Endodermal cell (in vitro differentiated cells): ENCODE measurements around the gene ID3. TPM values are rescaled to one million over a fixed set of nuclear protein-coding genes. Genes with fewer than 3 reads are reported as not detected.
"Not testable (repeated sequence)": the region's sequence is repeated elsewhere in the genome, so short reads cannot be mapped to it uniquely, and the experiment has no call there.

Experiments
- DNase-seq: peaks from one replicate; pipeline ENCODE4 v3.0.0-alpha.2; 2017
- H3K27ac ChIP-seq: 2 replicates; pipeline ENCODE4 v1.5.1; 2013; ENCODE audit warnings: mild to moderate bottlenecking, low read depth, low read length, moderate library complexity
- H3K27me3 ChIP-seq: 2 replicates; pipeline ENCODE4 v1.6.1; 2013; ENCODE audit warnings: mild to moderate bottlenecking, low read length, moderate library complexity; ENCODE audit not compliant: insufficient read depth, control insufficient read depth, poor library complexity, severe bottlenecking
- H3K36me3 ChIP-seq: 2 replicates; pipeline ENCODE4 v1.7.0; 2013; ENCODE audit warnings: mild to moderate bottlenecking, low read length, moderate library complexity; ENCODE audit not compliant: control insufficient read depth, insufficient read depth
- H3K4me1 ChIP-seq: one replicate; pipeline ENCODE4 v1.7.0; 2013; ENCODE audit warnings: low read length; ENCODE audit not compliant: control insufficient read depth, insufficient read depth
- H3K4me3 ChIP-seq: 2 replicates; pipeline ENCODE4 v1.5.1; 2013; ENCODE audit warnings: mild to moderate bottlenecking, low read length, moderate library complexity
- H3K9ac ChIP-seq: 2 replicates; pipeline ENCODE4 v1.6.1; 2013; ENCODE audit warnings: mild to moderate bottlenecking, low read length, moderate library complexity; ENCODE audit not compliant: poor library complexity, severe bottlenecking; ENCODE audit errors: extremely low read depth
- H3K9me3 ChIP-seq: 2 replicates; pipeline ENCODE4 v1.6.1; 2013; ENCODE audit warnings: mild to moderate bottlenecking, low read length, moderate library complexity; ENCODE audit not compliant: control insufficient read depth
- H3K27ac Mint-ChIP-seq: 2 replicates; pipeline ENCODE4 v1.8.0; 2020; ENCODE audit warnings: mixed read lengths
- H3K27me3 Mint-ChIP-seq: 2 replicates; pipeline ENCODE4 v1.8.0; 2021; ENCODE audit warnings: mild to moderate bottlenecking, mixed read lengths; ENCODE audit not compliant: insufficient read depth
- H3K36me3 Mint-ChIP-seq: 2 replicates; pipeline ENCODE4 v1.8.0; 2020; ENCODE audit warnings: low read depth, mixed read lengths
- H3K4me1 Mint-ChIP-seq: 2 replicates; pipeline ENCODE4 v1.8.0; 2020; ENCODE audit warnings: mixed read lengths
- H3K4me3 Mint-ChIP-seq: 2 replicates; pipeline ENCODE4 v1.8.0; 2020; ENCODE audit warnings: mild to moderate bottlenecking, moderate library complexity, mixed read lengths
- H3K9me3 Mint-ChIP-seq: 2 replicates; pipeline ENCODE4 v1.8.0; 2020; ENCODE audit warnings: mild to moderate bottlenecking, mixed read lengths
- CTCF ChIP-seq: fragments of 200-600 bp; sonication (generic); conservative IDR thresholded peaks from 2 replicates; pipeline ENCODE4 v1.5.0; 2021; ENCODE audit warnings: antibody characterized with exemption, mild to moderate bottlenecking
- WGBS, 2 experiments: methylation state at CpG; one replicate each; pipeline versions ENCODE4 v1.1.5 to v1.1.7; 2013; ENCODE audit warnings: missing lambda C conversion rate in 2 of 2, mixed read lengths in 1 of 2; ENCODE audit not compliant: insufficient coverage in 1 of 2, insufficient read length in 1 of 2; 5-methylcytosine and 5-hydroxymethylcytosine counted together
- total RNA-seq, 2 donors: library from RNA; stranded (reverse); fragmentation: NEBNext Ultra II Directional in 1 of 2; extraction: Animal tissue kit (Norgen Biotek cat#: 25700) in 1 of 2; gene quantifications; 2 replicates in 1 of 2; 3 replicates in 1 of 2; pipeline ENCODE4 v1.2.1, GENCODE V29; 2021

The ID3 gene
- total RNA-seq, 2 donors from 2014 or later: 281 to 338 TPM

DNA sequence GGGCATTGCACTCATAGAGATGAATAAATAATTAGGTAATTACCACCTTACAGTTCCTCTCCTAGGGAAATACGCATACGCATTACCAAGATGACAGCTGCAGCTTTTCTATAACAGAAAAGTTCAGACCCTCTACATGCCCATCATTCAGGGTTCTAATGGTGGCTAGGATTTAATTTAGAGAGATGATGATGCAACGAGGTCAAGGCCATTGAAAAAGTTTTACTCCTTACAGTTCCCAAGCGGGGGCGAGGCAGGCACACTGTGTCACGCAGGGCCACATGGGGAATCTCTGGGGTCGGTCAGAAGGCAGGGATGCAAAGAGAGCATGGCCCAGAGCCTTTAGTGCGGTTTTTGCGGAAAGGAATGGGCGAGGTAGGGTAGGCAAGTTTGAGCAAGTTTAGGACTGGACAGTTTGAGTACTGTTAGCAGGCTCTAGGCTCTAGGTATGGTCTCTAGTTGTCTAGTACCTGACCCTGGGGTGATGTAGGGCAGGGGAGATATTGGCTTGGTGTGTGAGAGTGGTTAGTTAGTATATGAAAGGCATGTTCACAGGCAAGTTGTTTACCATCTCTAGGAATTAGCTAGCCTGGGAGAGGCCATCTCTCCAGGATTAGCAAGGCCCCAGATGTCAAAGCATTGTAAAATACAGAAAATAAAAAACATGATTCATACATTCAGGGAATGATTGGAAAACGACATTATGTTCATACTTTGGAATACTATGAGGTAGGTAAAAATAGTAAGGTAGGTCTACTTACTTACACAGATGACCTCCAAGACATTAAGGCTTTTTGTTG, 29.6 kb upstream of the ID3 start:
- Histone ChIP-seq H3K9me3 (no peaks in the 10 kb centered on the region), H3K27ac (no peak overlapping the region), H3K9ac (no peak overlapping the region), H3K4me3 (no peak overlapping the region), H3K36me3 (no peaks in the 10 kb centered on the region), H3K4me1 (peaks cover 13% of the 10 kb centered on the region), H3K27me3 (no peaks in the 10 kb centered on the region)
- H3K4me3 Mint-ChIP-seq: no peak overlapping the region
- H3K9me3 Mint-ChIP-seq: no peaks in the 10 kb centered on the region
- no peak for DNase-seq
- H3K36me3 Mint-ChIP-seq: no peaks in the 10 kb centered on the region
- 84 to 92% methylated on average over 7 to 11 of the region's 11 CpGs for WGBS, 2 experiments
- H3K27ac Mint-ChIP-seq: peak overlapping the region; percentile 41
- TF ChIP-seq CTCF: no peak
- H3K27me3 Mint-ChIP-seq: no peaks in the 10 kb centered on the region
- H3K4me1 Mint-ChIP-seq: peaks cover 51% of the 10 kb centered on the region

GRCh38 chr1:23585321-23586022, 26.2 kb upstream of the ID3 start:
- H3K4me3 ChIP-seq: no peak overlapping the region
- peaks cover 40% of the 10 kb centered on the region for H3K4me1 Mint-ChIP-seq
- H3K9me3 ChIP-seq: no peaks in the 10 kb centered on the region
- H3K36me3 ChIP-seq: no peaks in the 10 kb centered on the region
- peaks cover 6% of the 10 kb centered on the region for H3K4me1 ChIP-seq
- H3K9ac ChIP-seq: no peak overlapping the region
- WGBS, 2 experiments: 93 to 94% methylated on average over 10 of the region's 10 CpGs
- no peaks in the 10 kb centered on the region for H3K27me3 ChIP-seq
- H3K27me3 Mint-ChIP-seq: no peaks in the 10 kb centered on the region
- H3K27ac ChIP-seq: no peak overlapping the region
- no peak for TF ChIP-seq CTCF
- H3K27ac Mint-ChIP-seq: no peak overlapping the region
- no peak overlapping the region for H3K4me3 Mint-ChIP-seq
- no peak for DNase-seq
- H3K36me3 Mint-ChIP-seq: no peaks in the 10 kb centered on the region
- H3K9me3 Mint-ChIP-seq: no peaks in the 10 kb centered on the region

GRCh38 chr1:23583727-23584126, 24.4 kb upstream of the ID3 start:
- not testable (repeated sequence) for H3K4me3 ChIP-seq, H3K27me3 ChIP-seq, H3K9ac ChIP-seq, H3K4me1 ChIP-seq, DNase-seq, H3K27ac Mint-ChIP-seq, H3K4me3 Mint-ChIP-seq, H3K27ac ChIP-seq, H3K9me3 ChIP-seq, H3K36me3 Mint-ChIP-seq, H3K9me3 Mint-ChIP-seq, H3K27me3 Mint-ChIP-seq, H3K36me3 ChIP-seq
- peaks cover 27% of the 10 kb centered on the region for H3K4me1 Mint-ChIP-seq
